ENCODE results near the gene PRPH2. TPM values are rescaled to one million over a fixed set of nuclear protein-coding genes. Genes with fewer than 3 reads are reported as not detected.

Gene PRPH2
- total RNA-seq, 1 donor from 2014 or later = 0.68 TPM

GRCh38 chr6:42711930-42712329 lies 10.5 kb downstream of the PRPH2 start:
- Histone ChIP-seq H3K4me1 (no peaks in the 10 kb centered on the region), H3K9me3 (peaks cover 7% of the 10 kb centered on the region), H3K27ac (no peak overlapping the region), H3K36me3 (no peaks in the 10 kb centered on the region), H3K27me3 (ENCODE audit: low read depth) (no peaks in the 10 kb centered on the region), H3K4me3 (no peak overlapping the region)
- DNase-seq (no peak), ATAC-seq (no peak)
- no peak for TF ChIP-seq CTCF (IDR thresholded peaks at IDR 0.05)
- intact Hi-C loops (cut with DNase I) = no loop called here

GRCh38 chr6:42710316-42710715 lies 12.1 kb downstream of the PRPH2 start:
- no peak overlapping the region for H3K27ac ChIP-seq
- H3K27me3 ChIP-seq (ENCODE audit: low read depth) = no peaks in the 10 kb centered on the region
- ATAC-seq (peak; percentile 73 to 83), DNase-seq (no peak)
- H3K9me3 ChIP-seq = peaks cover 7% of the 10 kb centered on the region
- no peaks in the 10 kb centered on the region for H3K36me3 ChIP-seq
- no peaks in the 10 kb centered on the region for H3K4me1 ChIP-seq
- no peak overlapping the region for H3K4me3 ChIP-seq
- TF ChIP-seq CTCF (IDR thresholded peaks at IDR 0.05) = no peak
- intact Hi-C loops (cut with DNase I) = no loop called here

GRCh38 chr6:42709871-42710270 lies 12.5 kb downstream of the PRPH2 start:
- H3K27ac ChIP-seq = no peak overlapping the region
- intact Hi-C loops (cut with DNase I) = no loop called here
- H3K36me3 ChIP-seq = no peaks in the 10 kb centered on the region
- H3K4me1 ChIP-seq = no peaks in the 10 kb centered on the region
- TF ChIP-seq CTCF (IDR thresholded peaks at IDR 0.05) = no peak
- peak in 1 of 2 donors; percentile 23 for ATAC-seq
- DNase-seq = no peak
- peaks cover 7% of the 10 kb centered on the region for H3K9me3 ChIP-seq
- H3K4me3 ChIP-seq = no peak overlapping the region
- H3K27me3 ChIP-seq (ENCODE audit: low read depth) = no peaks in the 10 kb centered on the region

- DNase-seq = no peak
Observed at GRCh38 chr6:42708096-42708495, 14.3 kb downstream of the PRPH2 start.

GRCh38 chr6:42707595-42707994 lies 14.8 kb downstream of the PRPH2 start:
- TF ChIP-seq CTCF (IDR thresholded peaks at IDR 0.05) = no peak
- DNase-seq (no peak), ATAC-seq (no peak)

More at GRCh38 chr6:42708096-42708495, 14.3 kb downstream of the PRPH2 start:
- Histone ChIP-seq H3K27ac (no peak overlapping the region), H3K4me1 (no peaks in the 10 kb centered on the region), H3K36me3 (no peaks in the 10 kb centered on the region), H3K4me3 (no peak overlapping the region), H3K27me3 (ENCODE audit: low read depth) (no peaks in the 10 kb centered on the region), H3K9me3 (peaks cover 7% of the 10 kb centered on the region)
- no peak for TF ChIP-seq CTCF (IDR thresholded peaks at IDR 0.05)
- intact Hi-C loops (cut with DNase I) = no loop called here
- no peak for ATAC-seq

GRCh38 chr6:42704937-42705374 lies 17.4 kb downstream of the PRPH2 start:
- no peaks in the 10 kb centered on the region for H3K36me3 ChIP-seq
- H3K27ac ChIP-seq = no peak overlapping the region
- no peaks in the 10 kb centered on the region for H3K27me3 ChIP-seq (ENCODE audit: low read depth)
- H3K4me3 ChIP-seq = no peak overlapping the region
- no peak for ATAC-seq
- no peak for DNase-seq
- no peaks in the 10 kb centered on the region for H3K9me3 ChIP-seq
- intact Hi-C loops (cut with DNase I) = no loop called here
- no peak for TF ChIP-seq CTCF (IDR thresholded peaks at IDR 0.05)
- no peaks in the 10 kb centered on the region for H3K4me1 ChIP-seq

More at GRCh38 chr6:42707595-42707994, 14.8 kb downstream of the PRPH2 start:
- no peak overlapping the region for H3K27ac ChIP-seq
- intact Hi-C loops (cut with DNase I) = no loop called here
- H3K4me1 ChIP-seq = no peaks in the 10 kb centered on the region
- peaks cover 7% of the 10 kb centered on the region for H3K9me3 ChIP-seq
- H3K4me3 ChIP-seq = no peak overlapping the region
- no peaks in the 10 kb centered on the region for H3K36me3 ChIP-seq
- no peaks in the 10 kb centered on the region for H3K27me3 ChIP-seq (ENCODE audit: low read depth)
